ENCODE data around the gene CNTLN. TPM values are rescaled to one million over a fixed set of nuclear protein-coding genes. Genes with fewer than 3 reads are reported as not detected.

The CNTLN gene
- total and polyA plus RNA-seq, 2 of the 13 experiments (the other 11 are each of a cell fraction or from before 2014, with no cell fraction given), result 1.5 to 5.7 TPM

- intact Hi-C loops (cut with micrococcal nuclease; ENCODE audit: unreplicated experiment) (no loop called here), in situ Hi-C loops (cut with HindIII; ENCODE audit: extremely low pct_ligation_motif_present, low pct_unique_long_range_greater_than_20kb) (no loop called here)
- ATAC-seq (no peak), FAIRE-seq (no peak), DNase-seq (ENCODE audit: low spot score) (no peak)
- WGBS (ENCODE audit: low lambda C conversion rate), result 53% methylated on average over 4 of the region's 4 CpGs
- Histone ChIP-seq H3K4me2 (ENCODE audit: low read depth, low read length) (no peak overlapping the region), H3K9me3 (ENCODE audit: low read length) (peaks cover 19% of the 10 kb centered on the region; the same call in 1 of the 2 replicates), H3K27me3 (ENCODE audit: control insufficient read depth in 1 of 2, insufficient read depth in 2 of 2, low read length in 2 of 2) (no peaks in the 10 kb centered on the region), H3K4me1 (ENCODE audit: insufficient read depth, low read length) (no peaks in the 10 kb centered on the region), H3K27ac (ENCODE audit: extremely low read length, insufficient read depth, low read length) (no peak overlapping the region), H3K9ac (ENCODE audit: insufficient read depth, low read depth, low read length) (no peak overlapping the region), H2AFZ (ENCODE audit: low read length) (no peak overlapping the region), H4K20me1 (ENCODE audit: insufficient read depth, low read length) (no peaks in the 10 kb centered on the region), H3K4me3 (replicated peaks in 1 of 3; ENCODE audit: insufficient read depth in 1 of 3, low read depth in 2 of 3, low read length in 3 of 3) (no peak overlapping the region), H3K79me2 (ENCODE audit: insufficient read depth, low read length) (no peaks in the 10 kb centered on the region), H3K36me3 (replicated peaks in 1 of 2; ENCODE audit: control insufficient read depth in 1 of 2, insufficient read depth in 2 of 2, low read length in 2 of 2) (no peaks in the 10 kb centered on the region)
- ChIA-PET POLR2A (no interaction called here), CTCF (ENCODE audit: low intra/inter-chr PET ratio, low total read pairs) (no interaction called here)
- BruUV-seq (replicated peaks), result no TSS peak
- TF ChIP-seq PITX1 (CRISPR knock-in tag; IDR thresholded peaks at IDR 0.05) (no peak), NFIC (IDR thresholded peaks at IDR 0.05; ENCODE audit: low read length) (no peak), MYNN (CRISPR knock-in tag; IDR thresholded peaks at IDR 0.05; ENCODE audit: low read depth) (no peak)
Measured at GRCh38 chr9:17318821-17319320, 184.0 kb downstream of the CNTLN start.

DNA sequence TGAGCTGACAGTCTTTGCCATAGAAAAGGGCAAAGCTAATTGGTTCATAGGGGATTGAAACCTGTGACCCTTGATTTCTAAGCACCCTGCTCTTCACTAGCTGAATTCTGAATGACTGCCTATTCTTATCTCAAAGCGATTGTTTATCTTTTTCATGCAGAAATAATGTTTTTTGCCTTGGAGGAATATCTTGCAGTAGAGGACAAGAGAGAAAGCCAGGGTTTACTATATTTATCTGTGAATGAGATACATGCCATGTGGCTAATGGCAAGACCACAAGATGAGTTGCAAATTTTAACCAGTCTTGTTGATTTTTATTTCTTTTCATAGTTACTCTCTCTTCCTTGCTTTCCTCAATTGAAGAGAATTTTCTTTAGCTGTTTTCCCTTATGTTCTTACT, 185.0 kb downstream of the CNTLN start:
- no peaks in the 10 kb centered on the region for H3K36me3 ChIP-seq (replicated peaks in 1 of 2; ENCODE audit: control insufficient read depth in 1 of 2, insufficient read depth in 2 of 2, low read length in 2 of 2)
- H4K20me1 ChIP-seq (ENCODE audit: insufficient read depth, low read length), result no peaks in the 10 kb centered on the region
- peaks cover 19% of the 10 kb centered on the region; the same call in 1 of the 2 replicates for H3K9me3 ChIP-seq (ENCODE audit: low read length)
- no TSS peak for BruUV-seq (replicated peaks)
- H3K27ac ChIP-seq (ENCODE audit: extremely low read length, insufficient read depth, low read length), result no peak overlapping the region
- POLR2A ChIA-PET, result no interaction called here
- no peak for FAIRE-seq
- CTCF ChIA-PET (ENCODE audit: low intra/inter-chr PET ratio, low total read pairs), result no interaction called here
- no peak for DNase-seq (ENCODE audit: low spot score)
- no peak for ATAC-seq
- no peaks in the 10 kb centered on the region for H3K4me1 ChIP-seq (ENCODE audit: insufficient read depth, low read length)
- no peak overlapping the region for H3K4me2 ChIP-seq (ENCODE audit: low read depth, low read length)
- intact Hi-C loops (cut with micrococcal nuclease; ENCODE audit: unreplicated experiment), result no loop called here
- H3K4me3 ChIP-seq (replicated peaks in 1 of 3; ENCODE audit: insufficient read depth in 1 of 3, low read depth in 2 of 3, low read length in 3 of 3), result no peak overlapping the region
- H3K9ac ChIP-seq (ENCODE audit: insufficient read depth, low read depth, low read length), result no peak overlapping the region
- no peaks in the 10 kb centered on the region for H3K79me2 ChIP-seq (ENCODE audit: insufficient read depth, low read length)
- no peak overlapping the region for H2AFZ ChIP-seq (ENCODE audit: low read length)
- WGBS (ENCODE audit: low lambda C conversion rate), result 88% methylated on average over 1 of the region's 1 CpG
- no peaks in the 10 kb centered on the region for H3K27me3 ChIP-seq (ENCODE audit: control insufficient read depth in 1 of 2, insufficient read depth in 2 of 2, low read length in 2 of 2)
- in situ Hi-C loops (cut with HindIII; ENCODE audit: extremely low pct_ligation_motif_present, low pct_unique_long_range_greater_than_20kb), result no loop called here
- TF ChIP-seq RFX5 (IDR thresholded peaks at IDR 0.05; ENCODE audit: low read depth, low read length), result no peak
- no peak for TF ChIP-seq ZSCAN22 (CRISPR knock-in tag; IDR thresholded peaks at IDR 0.05)
- TF ChIP-seq MNT (IDR thresholded peaks at IDR 0.05), result no peak
- TF ChIP-seq, protein P1, sequence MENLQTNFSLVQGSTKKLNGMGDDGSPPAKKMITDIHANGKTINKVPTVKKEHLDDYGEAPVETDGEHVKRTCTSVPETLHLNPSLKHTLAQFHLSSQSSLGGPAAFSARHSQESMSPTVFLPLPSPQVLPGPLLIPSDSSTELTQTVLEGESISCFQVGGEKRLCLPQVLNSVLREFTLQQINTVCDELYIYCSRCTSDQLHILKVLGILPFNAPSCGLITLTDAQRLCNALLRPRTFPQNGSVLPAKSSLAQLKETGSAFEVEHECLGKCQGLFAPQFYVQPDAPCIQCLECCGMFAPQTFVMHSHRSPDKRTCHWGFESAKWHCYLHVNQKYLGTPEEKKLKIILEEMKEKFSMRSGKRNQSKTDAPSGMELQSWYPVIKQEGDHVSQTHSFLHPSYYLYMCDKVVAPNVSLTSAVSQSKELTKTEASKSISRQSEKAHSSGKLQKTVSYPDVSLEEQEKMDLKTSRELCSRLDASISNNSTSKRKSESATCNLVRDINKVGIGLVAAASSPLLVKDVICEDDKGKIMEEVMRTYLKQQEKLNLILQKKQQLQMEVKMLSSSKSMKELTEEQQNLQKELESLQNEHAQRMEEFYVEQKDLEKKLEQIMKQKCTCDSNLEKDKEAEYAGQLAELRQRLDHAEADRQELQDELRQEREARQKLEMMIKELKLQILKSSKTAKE (CRISPR knock-in tag; IDR thresholded peaks at IDR 0.05; ENCODE audit: borderline replicate concordance), result no peak
- no peak for TF ChIP-seq PAWR (CRISPR knock-in tag; IDR thresholded peaks at IDR 0.05; ENCODE audit: borderline replicate concordance)
- no peak for TF ChIP-seq FOXC1 (CRISPR knock-in tag; IDR thresholded peaks at IDR 0.05; ENCODE audit: borderline replicate concordance)
- no peak for TF ChIP-seq ZNF468 (CRISPR knock-in tag; IDR thresholded peaks at IDR 0.05)
- TF ChIP-seq, protein P2, sequence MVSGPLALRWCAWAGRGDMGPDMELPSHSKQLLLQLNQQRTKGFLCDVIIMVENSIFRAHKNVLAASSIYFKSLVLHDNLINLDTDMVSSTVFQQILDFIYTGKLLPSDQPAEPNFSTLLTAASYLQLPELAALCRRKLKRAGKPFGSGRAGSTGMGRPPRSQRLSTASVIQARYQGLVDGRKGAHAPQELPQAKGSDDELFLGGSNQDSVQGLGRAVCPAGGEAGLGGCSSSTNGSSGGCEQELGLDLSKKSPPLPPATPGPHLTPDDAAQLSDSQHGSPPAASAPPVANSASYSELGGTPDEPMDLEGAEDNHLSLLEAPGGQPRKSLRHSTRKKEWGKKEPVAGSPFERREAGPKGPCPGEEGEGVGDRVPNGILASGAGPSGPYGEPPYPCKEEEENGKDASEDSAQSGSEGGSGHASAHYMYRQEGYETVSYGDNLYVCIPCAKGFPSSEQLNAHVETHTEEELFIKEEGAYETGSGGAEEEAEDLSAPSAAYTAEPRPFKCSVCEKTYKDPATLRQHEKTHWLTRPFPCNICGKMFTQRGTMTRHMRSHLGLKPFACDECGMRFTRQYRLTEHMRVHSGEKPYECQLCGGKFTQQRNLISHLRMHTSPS (CRISPR knock-in tag; IDR thresholded peaks at IDR 0.05; ENCODE audit: low read depth), result no peak
- TF ChIP-seq, protein P3, sequence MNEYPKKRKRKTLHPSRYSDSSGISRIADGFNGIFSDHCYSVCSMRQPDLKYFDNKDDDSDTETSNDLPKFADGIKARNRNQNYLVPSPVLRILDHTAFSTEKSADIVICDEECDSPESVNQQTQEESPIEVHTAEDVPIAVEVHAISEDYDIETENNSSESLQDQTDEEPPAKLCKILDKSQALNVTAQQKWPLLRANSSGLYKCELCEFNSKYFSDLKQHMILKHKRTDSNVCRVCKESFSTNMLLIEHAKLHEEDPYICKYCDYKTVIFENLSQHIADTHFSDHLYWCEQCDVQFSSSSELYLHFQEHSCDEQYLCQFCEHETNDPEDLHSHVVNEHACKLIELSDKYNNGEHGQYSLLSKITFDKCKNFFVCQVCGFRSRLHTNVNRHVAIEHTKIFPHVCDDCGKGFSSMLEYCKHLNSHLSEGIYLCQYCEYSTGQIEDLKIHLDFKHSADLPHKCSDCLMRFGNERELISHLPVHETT (CRISPR knock-in tag; conservative IDR thresholded peaks at IDR 0.05), result no peak
